Chondrocyte (in vitro differentiated cells): ENCODE measurements around the gene FHIT. TPM values are rescaled to one million over a fixed set of nuclear protein-coding genes. Genes with fewer than 3 reads are reported as not detected.
A peak's percentile ranks its signal among the peaks of the same experiment; 100 is the strongest.

Experiments used
- DNase-seq: peaks from one replicate; pipeline ENCODE4 v3.0.0; 2021; ENCODE audit warnings: mixed read lengths, low spot score
- H3K27ac Mint-ChIP-seq: one replicate; pipeline ENCODE4 v1.8.0; 2021; ENCODE audit warnings: mild to moderate bottlenecking, moderate library complexity, mixed read lengths; ENCODE audit not compliant: unreplicated experiment
- H3K27me3 Mint-ChIP-seq: 2 replicates; pipeline ENCODE4 v1.8.0; 2021; ENCODE audit warnings: low read depth, mixed read lengths
- H3K36me3 Mint-ChIP-seq: 2 replicates; pipeline ENCODE4 v1.8.0; 2021; ENCODE audit warnings: low read depth, mixed read lengths
- H3K4me1 Mint-ChIP-seq: 2 replicates; pipeline ENCODE4 v1.8.0; 2021; ENCODE audit warnings: low read depth, mild to moderate bottlenecking, mixed read lengths
- H3K4me3 Mint-ChIP-seq: one replicate; pipeline ENCODE4 v1.8.0; 2021; ENCODE audit warnings: mild to moderate bottlenecking, moderate library complexity, mixed read lengths; ENCODE audit not compliant: unreplicated experiment
- H3K9me3 Mint-ChIP-seq: 2 replicates; pipeline ENCODE4 v1.8.0; 2021; ENCODE audit warnings: low read depth, mixed read lengths
- CTCF ChIP-seq: fragments of 200-600 bp; sonication (generic); IDR thresholded peaks from 2 replicates; pipeline ENCODE4 v1.5.0; 2021; ENCODE audit warnings: antibody characterized with exemption, mild to moderate bottlenecking, moderate library complexity
- total RNA-seq: library from RNA; stranded (reverse); gene quantifications from 3 replicates; pipeline ENCODE4 v1.2.1, GENCODE V29; 2021

FHIT gene
- total RNA-seq, 1 donor from 2014 or later: 3.8 TPM

DNA sequence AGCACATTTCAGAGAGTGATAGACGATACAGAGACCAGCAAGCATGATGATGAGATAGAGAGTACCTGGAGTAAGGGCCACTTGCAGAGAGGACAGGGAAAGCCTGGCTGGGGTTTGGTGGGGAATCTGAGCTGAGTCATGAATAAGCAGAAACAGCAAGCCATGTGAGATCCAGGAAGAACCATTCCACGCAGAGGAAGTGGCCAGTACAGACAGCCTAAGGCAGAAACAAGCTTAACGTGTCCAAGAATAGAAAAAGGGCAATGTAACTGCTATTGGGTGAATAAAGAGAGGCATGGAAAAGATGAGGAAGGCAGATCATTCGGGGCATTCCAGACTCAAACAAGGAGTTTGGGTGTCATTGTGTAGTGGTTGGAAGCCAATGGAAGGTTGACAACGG is 1385.2 kb downstream of the FHIT start:
- DNase-seq: no peak
- Mint-ChIP-seq H3K27ac (no peak overlapping the region), H3K27me3 (no peaks in the 10 kb centered on the region), H3K4me1 (peaks cover 6% of the 10 kb centered on the region), H3K36me3 (no peaks in the 10 kb centered on the region), H3K9me3 (peaks cover 9% of the 10 kb centered on the region), H3K4me3 (no peak overlapping the region)
- no peak for TF ChIP-seq CTCF

DNA sequence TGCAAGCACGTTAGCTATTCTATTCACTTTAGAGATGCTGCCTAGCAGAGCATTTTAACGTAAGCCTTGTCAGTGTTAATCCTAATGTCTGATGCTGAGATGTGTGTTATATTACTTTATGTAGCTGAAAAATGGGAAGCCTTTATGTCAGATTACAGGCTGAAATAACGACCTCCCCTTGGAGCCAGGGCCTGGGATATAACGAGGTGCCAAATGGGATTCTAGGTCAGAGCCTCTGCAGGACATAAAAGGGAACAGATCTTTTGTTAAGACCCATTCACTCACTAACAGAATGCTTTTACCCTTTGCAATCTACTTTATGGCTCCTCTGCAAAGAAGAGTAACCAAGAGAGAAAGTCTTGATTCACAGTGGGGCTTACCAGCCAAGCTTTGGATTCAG is 1385.9 kb downstream of the FHIT start:
- no peak for DNase-seq
- H3K27me3 Mint-ChIP-seq: no peaks in the 10 kb centered on the region
- no peak for TF ChIP-seq CTCF
- H3K4me1 Mint-ChIP-seq: peaks cover 6% of the 10 kb centered on the region
- peaks cover 9% of the 10 kb centered on the region for H3K9me3 Mint-ChIP-seq
- H3K27ac Mint-ChIP-seq: no peak overlapping the region
- H3K36me3 Mint-ChIP-seq: no peaks in the 10 kb centered on the region
- no peak overlapping the region for H3K4me3 Mint-ChIP-seq

DNA sequence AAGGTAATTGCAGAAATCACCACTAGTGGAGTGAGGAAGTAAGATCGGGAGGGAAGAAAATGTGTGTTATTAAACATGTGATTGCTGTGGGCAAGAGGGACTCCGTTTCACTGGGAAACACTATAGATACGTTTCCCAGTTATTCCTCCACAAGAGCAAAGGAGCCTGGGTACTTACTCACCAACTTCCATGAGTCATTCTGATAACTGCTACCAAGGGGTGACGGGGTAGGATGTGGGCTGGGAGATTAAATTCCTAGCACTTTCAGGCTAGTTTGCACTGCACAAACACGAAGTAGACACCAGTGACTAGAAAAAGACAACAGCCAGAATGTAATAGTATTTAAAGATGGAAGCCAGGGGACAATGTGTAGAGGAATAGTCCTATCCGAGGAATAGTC is 1388.6 kb downstream of the FHIT start:
- Mint-ChIP-seq H3K4me1 (peaks cover 9% of the 10 kb centered on the region), H3K4me3 (no peak overlapping the region), H3K9me3 (peaks cover 6% of the 10 kb centered on the region), H3K36me3 (no peaks in the 10 kb centered on the region), H3K27me3 (no peaks in the 10 kb centered on the region), H3K27ac (no peak overlapping the region)
- no peak for TF ChIP-seq CTCF
- DNase-seq: no peak

DNA sequence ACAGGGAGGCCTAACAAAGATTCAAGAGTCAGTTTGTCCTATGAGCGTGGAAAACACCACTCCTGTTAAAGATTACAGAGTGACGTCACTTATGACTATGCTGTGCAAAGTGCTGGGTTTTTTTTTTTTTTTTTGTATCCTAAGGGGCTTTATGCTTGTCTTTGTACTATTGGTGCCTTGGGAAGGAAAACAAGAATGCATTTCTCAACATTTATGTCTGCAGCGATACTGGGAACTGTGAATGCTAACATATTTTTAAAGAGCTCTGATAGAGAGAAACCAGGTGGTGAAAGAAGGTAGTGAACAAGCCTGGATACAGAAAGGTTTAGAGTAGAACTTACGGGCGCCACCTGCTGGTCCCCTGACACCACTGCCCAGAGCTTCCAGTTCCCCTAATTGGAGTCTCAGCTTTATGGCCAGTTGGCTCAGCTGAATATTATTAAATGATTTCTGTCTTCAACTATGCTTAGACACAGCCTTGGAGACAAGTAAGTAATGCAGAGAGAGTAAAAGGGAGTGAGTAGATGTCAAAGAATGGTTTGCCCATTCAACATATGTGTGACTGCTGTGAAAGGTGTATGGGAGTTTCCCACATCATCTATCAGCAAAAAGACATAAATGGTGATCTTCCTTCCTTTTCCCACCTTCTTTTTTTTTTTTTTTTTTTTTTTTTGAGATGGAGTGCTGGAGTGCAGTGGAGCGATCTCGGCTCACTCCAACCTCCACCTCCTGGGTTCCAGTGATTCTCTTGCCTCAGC is 1393.5 kb downstream of the FHIT start:
- TF ChIP-seq CTCF: peak; percentile 96
- Mint-ChIP-seq H3K27ac (no peak overlapping the region), H3K9me3 (no peaks in the 10 kb centered on the region), H3K4me3 (no peak overlapping the region), H3K27me3 (no peaks in the 10 kb centered on the region), H3K4me1 (peaks cover 6% of the 10 kb centered on the region), H3K36me3 (no peaks in the 10 kb centered on the region)
- DNase-seq: no peak

- Mint-ChIP-seq H3K4me3 (no peak overlapping the region), H3K9me3 (no peaks in the 10 kb centered on the region), H3K27me3 (no peaks in the 10 kb centered on the region), H3K4me1 (peaks cover 6% of the 10 kb centered on the region), H3K36me3 (no peaks in the 10 kb centered on the region), H3K27ac (no peak overlapping the region)
- TF ChIP-seq CTCF: no peak
- no peak for DNase-seq
Observed at GRCh38 chr3:59856934-59857460, 1394.3 kb downstream of the FHIT start.
